Pancreas (tissue), 10 donors: Measurements from ENCODE around the gene CAMK1G. TPM values are rescaled to one million over a fixed set of nuclear protein-coding genes. Genes with fewer than 3 reads are reported as not detected.
A peak's percentile ranks its signal among the peaks of the same experiment; 100 is the strongest.

Experiments
- ATAC-seq, 4 donors: fragments of 200-7000 bp; cut with Tn5 transposase; one replicate each; pipeline versions ENCODE4 v1.8.0 to v1.9.1; 2020; ENCODE audit warnings: mild to moderate bottlenecking in 4 of 4, moderate library complexity in 4 of 4
- DNase-seq, 6 donors: peaks; one replicate each; pipeline ENCODE4 v3.0.0-alpha.2; 2020
- FAIRE-seq: peaks from 2 replicates; lab custom pipeline; 2012; peaks lifted over from hg19 to GRCh38; lab: Jason Lieb, UNC
- H3K27ac ChIP-seq, 4 donors: fragments of 200-600 bp; sonication (generic); 1 replicate in 3 of 4; 2 replicates in 1 of 4; pipeline versions ENCODE4 v1.5.0 to v1.8.0; 2020
- H3K27me3 ChIP-seq, 4 donors: fragments of 200-600 bp; one replicate each; pipeline ENCODE4 v1.8.0; 2021
- H3K36me3 ChIP-seq, 3 donors: fragments of 200-600 bp; sonication (generic) in 1 of 3; one replicate each; pipeline versions ENCODE4 v1.5.0 to v1.8.0; 2020 to 2021
- H3K4me1 ChIP-seq, 3 donors: fragments of 200-600 bp; one replicate each; pipeline ENCODE4 v1.8.0; 2021
- H3K4me3 ChIP-seq, 4 donors: fragments of 200-600 bp; sonication (generic) in 2 of 4; one replicate each; pipeline versions ENCODE4 v1.5.0 to v1.8.0; 2020 to 2021
- H3K9me3 ChIP-seq, 4 donors: fragments of 200-600 bp; one replicate each; pipeline ENCODE4 v1.8.0; 2021
- CTCF ChIP-seq, 4 donors: fragments of 200-600 bp; sonication (generic) in 3 of 4; IDR thresholded peaks; one replicate each; pipeline versions ENCODE4 v1.5.0 to v1.8.0; 2021; ENCODE audit warnings: antibody characterized with exemption in 4 of 4
- WGBS, 2 donors: extraction: QIAGEN DNeasy Blood & Tissue Kit; methylation state at CpG; one replicate each; pipeline ENCODE4 v1.1.7; 2013; 5-methylcytosine and 5-hydroxymethylcytosine counted together
- intact Hi-C, 3 donors: fragments of 100-400 bp; cut with DNase I; formaldehyde crosslinking; loops; one replicate each; pipeline versions ENCODE4 v1.11.1 to v1.14.2; 2022
- polyA plus RNA-seq, 2 donors: library from polyadenylated mRNA; stranded (reverse); fragments of 200-250 nt; gene quantifications; one replicate each; pipeline ENCODE4 v1.2.3, GENCODE V29; 2013
- total RNA-seq, 6 donors: library from RNA; stranded (reverse); fragmentation: NEBNext Ultra II Directional in 4 of 6; extraction: Animal tissue kit (Norgen Biotek cat#: 25700) in 4 of 6; gene quantifications; one replicate each; pipeline versions ENCODE4 v1.2.1 to v1.2.4, GENCODE V29; 2021 to 2023
- donor health status: healthy with polysubstance abuse.
- donor health status: DM: no; HTN: no; CAD: no; lungs with moderate emphysema.
- donor health status: DM: no; HTN: no; CAD: no.
- donor health status: control.
- donor health status: control.
- donor health status: Bipolar disorder and iron deficiency.
- donor health status: DM: yes; HTN: yes; CAD: no.
- donor health status: DM: no; HTN: no; CAD: no.
- donor health status: DM: no; HTN: no; CAD: no.
- donor health status: DM: yes; HTN: yes; CAD: no.

CAMK1G gene
- total and polyA plus RNA-seq, 8 donors = 0.06 to 1.2 (median 0.21) TPM; not detected in 2

GRCh38 chr1:209625791-209626285, 42.3 kb downstream of the CAMK1G start:
- H3K4me3 ChIP-seq = no peak overlapping the region
- peak in 1 of 4 donors; percentile 8 for ATAC-seq
- H3K27ac ChIP-seq = no peak overlapping the region
- WGBS, 2 donors = 86 to 88% methylated on average over 18 of the region's 18 CpGs
- no peaks in the 10 kb centered on the region for H3K27me3 ChIP-seq
- TF ChIP-seq CTCF (IDR thresholded peaks at IDR 0.05) = no peak
- intact Hi-C loops = no loop called here
- no peaks in the 10 kb centered on the region for H3K36me3 ChIP-seq
- peak in 2 of 6 donors; percentile 54 to 56 for DNase-seq
- no peaks in the 10 kb centered on the region for H3K9me3 ChIP-seq
- no peak for FAIRE-seq
- no peaks in the 10 kb centered on the region for H3K4me1 ChIP-seq

DNA sequence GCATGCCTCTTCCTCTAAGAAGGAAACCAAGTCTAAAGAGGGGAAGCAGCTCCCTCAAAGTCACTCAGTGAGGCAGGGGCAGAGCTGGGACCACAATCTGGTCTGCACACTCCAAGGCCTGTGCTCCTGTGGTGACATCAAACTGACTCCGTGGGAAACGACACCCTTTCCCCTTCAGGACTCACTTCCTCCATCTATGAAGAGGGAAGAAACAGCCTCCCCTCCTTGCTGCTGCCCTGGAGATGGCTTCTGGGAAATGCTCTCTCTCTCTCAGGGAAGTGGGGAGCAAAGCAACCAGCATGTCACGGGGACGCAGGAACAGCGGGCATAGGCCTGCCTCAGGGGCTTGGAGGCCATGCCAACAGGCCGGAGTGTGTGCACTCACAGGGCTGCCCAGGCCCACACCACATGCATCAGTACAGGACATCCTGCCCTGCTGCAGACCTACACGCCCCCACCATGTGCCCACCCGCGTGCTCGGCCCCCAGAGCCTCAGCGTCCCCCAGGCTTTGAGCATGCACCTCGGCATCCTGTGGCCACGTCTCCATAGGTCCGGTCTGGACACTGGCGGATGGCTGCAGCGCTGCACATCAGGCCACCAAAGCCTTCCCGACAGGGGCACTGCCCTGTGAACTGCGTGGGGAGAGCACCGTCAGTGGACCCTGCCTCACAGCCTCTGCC, 43.0 kb downstream of the CAMK1G start:
- 93 to 94% methylated on average over 19 of the region's 19 CpGs for WGBS, 2 donors
- no peaks in the 10 kb centered on the region for H3K27me3 ChIP-seq
- no peaks in the 10 kb centered on the region for H3K9me3 ChIP-seq
- intact Hi-C loops = no loop called here
- ATAC-seq (peak in 2 of 4 donors; percentile 7 to 13), DNase-seq (peak in 2 of 6 donors; percentile 14 to 67), FAIRE-seq (no peak)
- no peak for TF ChIP-seq CTCF (IDR thresholded peaks at IDR 0.05)
- no peaks in the 10 kb centered on the region for H3K4me1 ChIP-seq
- H3K27ac ChIP-seq = no peak overlapping the region
- H3K36me3 ChIP-seq = no peaks in the 10 kb centered on the region
- H3K4me3 ChIP-seq = no peak overlapping the region

- FAIRE-seq = no peak
- H3K27me3 ChIP-seq = no peaks in the 10 kb centered on the region
- no peak overlapping the region for H3K27ac ChIP-seq
- no peaks in the 10 kb centered on the region for H3K36me3 ChIP-seq
- TF ChIP-seq CTCF (IDR thresholded peaks at IDR 0.05) = no peak
- H3K4me1 ChIP-seq = no peaks in the 10 kb centered on the region
- no peak overlapping the region for H3K4me3 ChIP-seq
- intact Hi-C loops = no loop called here
- H3K9me3 ChIP-seq = no peaks in the 10 kb centered on the region
- ATAC-seq = peak; percentile 13 to 36 (median 30)
- WGBS, 2 donors = 54 to 67% methylated on average over 15 to 16 of the region's 16 CpGs
- DNase-seq = peak in 1 of 6 donors; percentile 69
Measured at GRCh38 chr1:209627027-209627731, 43.7 kb downstream of the CAMK1G start.

GRCh38 chr1:209627732-209628196, 44.2 kb downstream of the CAMK1G start:
- ATAC-seq = peak; percentile 71 to 93 (median 86)
- DNase-seq = peak; percentile 41 to 93 (median 75)
- H3K27ac ChIP-seq = no peak overlapping the region
- no peaks in the 10 kb centered on the region for H3K9me3 ChIP-seq
- no peaks in the 10 kb centered on the region for H3K4me1 ChIP-seq
- intact Hi-C loops = no loop called here
- FAIRE-seq = no peak
- H3K4me3 ChIP-seq = no peak overlapping the region
- peak; percentile 90 to 97 (median 94) for TF ChIP-seq CTCF (IDR thresholded peaks at IDR 0.05)
- 41 to 45% methylated on average over 16 of the region's 16 CpGs for whole genome bisulfite sequencing, 2 donors
- H3K36me3 ChIP-seq = no peaks in the 10 kb centered on the region
- H3K27me3 ChIP-seq = no peaks in the 10 kb centered on the region
